ENCODE data around the gene SH3D21. TPM values are rescaled to one million over a fixed set of nuclear protein-coding genes. Genes with fewer than 3 reads are reported as not detected.

SH3D21 gene
- total and polyA plus RNA-seq, 2 donors (not counting 1 experiment from before 2014, with no cell fraction given), result 0.49 to 1.8 TPM

DNA sequence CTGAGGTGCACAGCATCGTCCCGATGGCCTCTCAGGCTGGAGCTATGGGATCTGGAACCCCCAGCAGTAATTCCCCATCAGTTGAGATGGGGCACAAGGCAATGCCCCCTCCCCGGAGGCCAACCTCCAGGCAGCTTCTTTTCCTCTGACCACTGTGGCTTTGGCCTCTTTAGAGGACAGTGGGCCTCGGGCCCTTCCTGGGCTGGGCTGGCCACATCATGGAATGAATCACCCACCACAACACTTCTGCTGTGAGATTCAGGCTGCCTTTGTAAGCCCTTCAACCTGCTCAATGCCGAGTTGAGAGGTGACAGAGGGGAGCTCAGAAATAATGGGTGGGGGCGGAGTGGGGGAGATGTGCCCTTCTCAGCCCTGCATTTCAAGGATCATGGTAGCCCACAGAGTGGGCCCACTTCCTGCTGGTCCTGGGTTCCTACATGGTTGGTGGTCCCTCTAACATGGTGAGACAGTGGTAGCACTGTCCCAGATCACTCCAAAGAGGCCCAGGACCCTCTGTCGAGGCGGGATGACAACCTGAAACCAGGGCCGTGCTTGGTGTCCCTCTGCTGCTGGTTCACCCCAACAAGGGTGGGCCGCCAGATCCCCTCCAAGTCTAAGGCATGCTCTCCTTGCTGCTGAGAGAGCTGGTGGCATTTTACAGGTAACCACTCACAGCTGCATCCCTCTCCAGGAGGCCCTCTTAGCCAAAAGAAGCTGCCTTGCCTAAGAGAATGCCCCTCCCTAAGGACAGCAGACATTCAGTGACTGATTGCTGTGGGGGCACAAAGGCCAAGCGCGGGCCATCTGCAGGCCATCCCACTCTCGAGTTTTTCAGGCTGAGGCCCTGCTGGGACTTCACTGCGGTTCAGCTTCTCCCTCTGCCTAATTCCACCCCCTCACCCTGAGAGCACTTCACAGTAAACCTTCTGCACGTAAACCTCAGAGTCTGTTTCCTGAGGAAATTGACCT lies 47.0 kb downstream of the SH3D21 start:
- WGBS (ENCODE audit: insufficient coverage), result 94% methylated on average over 13 of the region's 15 CpGs
- H3K4me2 ChIP-seq (replicated peaks; ENCODE audit: low read depth, low read length, poor library complexity, severe bottlenecking), result no peak overlapping the region
- no peaks in the 10 kb centered on the region for H4K20me1 ChIP-seq (ENCODE audit: control insufficient read depth, insufficient read depth, low read length, poor library complexity, severe bottlenecking)
- no peak overlapping the region for H3K27ac ChIP-seq (ENCODE audit: low read length in 2 of 2)
- H2AFZ ChIP-seq (ENCODE audit: insufficient read depth, low read depth, low read length, poor library complexity, severe bottlenecking), result no peak overlapping the region
- H3K4me3 ChIP-seq (ENCODE audit: control extremely low read depth in 1 of 5, extremely low read depth in 1 of 5, insufficient read depth in 1 of 5, low read depth in 2 of 5, low read length in 4 of 5), result no peak overlapping the region
- intact Hi-C loops (cut with micrococcal nuclease), result no loop called here
- H3K4me1 ChIP-seq (ENCODE audit: control insufficient read depth in 2 of 2, insufficient read depth in 2 of 2, low read length in 2 of 2), result peaks cover 13 to 25% of the 10 kb centered on the region in 2 donors
- ChIA-PET CTCF (interaction anchor here (1.1 kb wide), 1 partner anchor 66 kb away, joined by 5 read pairs; no protein-coding TSS in a partner anchor), POLR2A (no interaction called here)
- no peaks in the 10 kb centered on the region for H3K9me3 ChIP-seq (ENCODE audit: control extremely low read depth in 1 of 3, control insufficient read depth in 2 of 3, insufficient read depth in 1 of 3, low read length in 2 of 3)
- Mint-ChIP-seq H3K4me1 (peaks cover 14% of the 10 kb centered on the region), H3K4me3 (no peak overlapping the region), H3K9me3 (ENCODE audit: insufficient read depth) (no peaks in the 10 kb centered on the region), H3K27me3 (no peaks in the 10 kb centered on the region), H3K27ac (no peak overlapping the region)
- ATAC-seq (ENCODE audit: low read depth) (no peak), DNase-seq (no peak)
- peaks cover 12 to 84% of the 10 kb centered on the region in 2 experiments for H3K36me3 ChIP-seq (replicated peaks in 1 of 2; ENCODE audit: control extremely low read depth in 1 of 2, control insufficient read depth in 1 of 2, extremely low read depth in 1 of 2, insufficient read depth in 2 of 2, low read length in 1 of 2)
- TF ChIP-seq EZH2 (IDR thresholded peaks at IDR 0.05; ENCODE audit: borderline replicate concordance, insufficient read depth, low read depth, low read length, poor library complexity, severe bottlenecking), result no peak
- TF ChIP-seq, protein P1, sequence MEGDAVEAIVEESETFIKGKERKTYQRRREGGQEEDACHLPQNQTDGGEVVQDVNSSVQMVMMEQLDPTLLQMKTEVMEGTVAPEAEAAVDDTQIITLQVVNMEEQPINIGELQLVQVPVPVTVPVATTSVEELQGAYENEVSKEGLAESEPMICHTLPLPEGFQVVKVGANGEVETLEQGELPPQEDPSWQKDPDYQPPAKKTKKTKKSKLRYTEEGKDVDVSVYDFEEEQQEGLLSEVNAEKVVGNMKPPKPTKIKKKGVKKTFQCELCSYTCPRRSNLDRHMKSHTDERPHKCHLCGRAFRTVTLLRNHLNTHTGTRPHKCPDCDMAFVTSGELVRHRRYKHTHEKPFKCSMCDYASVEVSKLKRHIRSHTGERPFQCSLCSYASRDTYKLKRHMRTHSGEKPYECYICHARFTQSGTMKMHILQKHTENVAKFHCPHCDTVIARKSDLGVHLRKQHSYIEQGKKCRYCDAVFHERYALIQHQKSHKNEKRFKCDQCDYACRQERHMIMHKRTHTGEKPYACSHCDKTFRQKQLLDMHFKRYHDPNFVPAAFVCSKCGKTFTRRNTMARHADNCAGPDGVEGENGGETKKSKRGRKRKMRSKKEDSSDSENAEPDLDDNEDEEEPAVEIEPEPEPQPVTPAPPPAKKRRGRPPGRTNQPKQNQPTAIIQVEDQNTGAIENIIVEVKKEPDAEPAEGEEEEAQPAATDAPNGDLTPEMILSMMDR (IDR thresholded peaks at IDR 0.05), result no peak
- peaks cover 15% of the 10 kb centered on the region for H3K79me2 ChIP-seq (ENCODE audit: control insufficient read depth, insufficient read depth, low read length)
- no peaks in the 10 kb centered on the region for H3K27me3 ChIP-seq (replicated peaks in 1 of 4; ENCODE audit: control extremely low read depth in 1 of 4, control insufficient read depth in 3 of 4, insufficient read depth in 4 of 4, low read length in 3 of 4)
- H3K9ac ChIP-seq (ENCODE audit: low read length), result no peak overlapping the region

DNA sequence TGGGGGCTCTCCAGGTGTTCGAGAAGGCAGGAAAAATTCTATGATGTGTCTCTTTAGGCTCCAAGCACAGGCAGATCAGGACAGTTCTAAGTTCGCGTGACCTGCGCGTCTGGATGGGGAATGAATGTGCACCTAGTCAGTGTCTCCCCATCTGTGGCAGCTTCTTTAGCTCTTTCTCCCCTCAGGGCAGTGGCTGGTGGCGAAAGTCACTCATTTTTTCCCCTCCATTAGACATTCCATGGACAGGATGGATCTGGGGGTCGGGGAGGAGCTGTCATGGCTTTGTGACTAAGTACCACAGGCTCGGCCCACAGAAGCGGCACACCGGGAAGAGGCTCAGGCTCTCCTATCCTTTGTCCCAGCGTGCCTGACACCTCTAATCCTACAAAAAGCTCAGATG lies 48.3 kb downstream of the SH3D21 start:
- Histone ChIP-seq H4K20me1 (ENCODE audit: control insufficient read depth, insufficient read depth, low read length, poor library complexity, severe bottlenecking) (peaks cover 10% of the 10 kb centered on the region), H3K36me3 (replicated peaks in 1 of 2; ENCODE audit: control extremely low read depth in 1 of 2, control insufficient read depth in 1 of 2, extremely low read depth in 1 of 2, insufficient read depth in 2 of 2, low read length in 1 of 2) (peaks cover 10 to 84% of the 10 kb centered on the region in 2 experiments), H3K79me2 (ENCODE audit: control insufficient read depth, insufficient read depth, low read length) (peaks cover 23% of the 10 kb centered on the region), H3K9ac (ENCODE audit: low read length) (no peak overlapping the region), H3K4me3 (ENCODE audit: control extremely low read depth in 1 of 5, extremely low read depth in 1 of 5, insufficient read depth in 1 of 5, low read depth in 2 of 5, low read length in 4 of 5) (no peak overlapping the region), H3K4me1 (ENCODE audit: control insufficient read depth in 2 of 2, insufficient read depth in 2 of 2, low read length in 2 of 2) (peaks cover 12 to 27% of the 10 kb centered on the region in 2 donors), H3K27me3 (replicated peaks in 1 of 4; ENCODE audit: control extremely low read depth in 1 of 4, control insufficient read depth in 3 of 4, insufficient read depth in 4 of 4, low read length in 3 of 4) (no peaks in the 10 kb centered on the region), H3K27ac (ENCODE audit: low read length in 2 of 2) (no peak overlapping the region), H3K4me2 (replicated peaks; ENCODE audit: low read depth, low read length, poor library complexity, severe bottlenecking) (no peak overlapping the region), H3K9me3 (ENCODE audit: control extremely low read depth in 1 of 3, control insufficient read depth in 2 of 3, insufficient read depth in 1 of 3, low read length in 2 of 3) (no peaks in the 10 kb centered on the region), H2AFZ (ENCODE audit: insufficient read depth, low read depth, low read length, poor library complexity, severe bottlenecking) (no peak overlapping the region)
- Mint-ChIP-seq H3K4me1 (peaks cover 19% of the 10 kb centered on the region), H3K27me3 (no peaks in the 10 kb centered on the region), H3K9me3 (ENCODE audit: insufficient read depth) (no peaks in the 10 kb centered on the region), H3K27ac (no peak overlapping the region), H3K4me3 (no peak overlapping the region)
- no peak for TF ChIP-seq EZH2 (IDR thresholded peaks at IDR 0.05; ENCODE audit: borderline replicate concordance, insufficient read depth, low read depth, low read length, poor library complexity, severe bottlenecking)
- TF ChIP-seq, protein P1 (IDR thresholded peaks at IDR 0.05), result no peak
- ATAC-seq (ENCODE audit: low read depth), result no peak
- WGBS (ENCODE audit: insufficient coverage), result 94% methylated on average over 2 of the region's 11 CpGs
- intact Hi-C loops (cut with micrococcal nuclease), result no loop called here
- POLR2A ChIA-PET, result no interaction called here
- DNase-seq, result no peak
- CTCF ChIA-PET, result interaction anchor here (1.1 kb wide), 1 partner anchor 12 kb away, joined by 3 read pairs; no protein-coding TSS in a partner anchor

All from B cell (primary cell).